Progenitor cell of endocrine pancreas (in vitro differentiated cells): Measurements from ENCODE around the gene SLC2A3. TPM values are rescaled to one million over a fixed set of nuclear protein-coding genes. Genes with fewer than 3 reads are reported as not detected.
"Not testable (repeated sequence)": the region's sequence is repeated elsewhere in the genome, so short reads cannot be mapped to it uniquely, and the experiment has no call there.

ENCODE experiments used
- DNase-seq: peaks from one replicate; pipeline ENCODE4 v3.0.0; 2021; ENCODE audit warnings: low spot score; ENCODE audit not compliant: unreplicated experiment
- H3K27ac Mint-ChIP-seq: 2 replicates; pipeline ENCODE4 v1.8.0; 2021; ENCODE audit warnings: mild to moderate bottlenecking, moderate library complexity, mixed read lengths
- H3K27me3 Mint-ChIP-seq: 2 replicates; pipeline ENCODE4 v1.8.0; 2021; ENCODE audit warnings: mixed read lengths
- H3K36me3 Mint-ChIP-seq: 2 replicates; pipeline ENCODE4 v1.8.0; 2022; ENCODE audit warnings: mixed read lengths; ENCODE audit not compliant: insufficient read depth
- H3K4me1 Mint-ChIP-seq: 2 replicates; pipeline ENCODE4 v1.8.0; 2021; ENCODE audit warnings: low read depth, mixed read lengths
- H3K4me3 Mint-ChIP-seq: 2 replicates; pipeline ENCODE4 v1.8.0; 2021; ENCODE audit warnings: low read depth, mild to moderate bottlenecking, moderate library complexity, mixed read lengths
- H3K9me3 Mint-ChIP-seq: 2 replicates; pipeline ENCODE4 v1.8.0; 2021; ENCODE audit warnings: low read depth, mixed read lengths
- CTCF ChIP-seq: fragments of 200-600 bp; sonication (generic); IDR thresholded peaks from one replicate; pipeline ENCODE4 v1.5.0; 2021; ENCODE audit warnings: antibody characterized with exemption, mild to moderate bottlenecking; ENCODE audit not compliant: unreplicated experiment
- long read RNA-seq: library from polyadenylated mRNA; unstranded; transcript quantifications from one replicate; pipeline ENCODE4 v2.0.0, GENCODE V29; 2020
- total RNA-seq: library from RNA; stranded (reverse); gene quantifications from 2 replicates; pipeline ENCODE4 v1.2.1, GENCODE V29; 2021

The SLC2A3 gene
- 21.7 and 34.8 TPM in 2 replicates for total RNA-seq
- long read RNA-seq, full-length matches to known transcripts = 31 of 38 reads
- long read RNA-seq, partial matches to known transcripts = 6 of 38 reads
- long read RNA-seq, other reads (novel, unspliced or antisense) = 1 of 38 reads

- DNase-seq = no peak
- H3K27me3 Mint-ChIP-seq = no peaks in the 10 kb centered on the region
- no peak within 1 kb of the TSS for H3K4me3 Mint-ChIP-seq
- TF ChIP-seq CTCF = no peak
- H3K4me1 Mint-ChIP-seq = peaks cover 6% of the 10 kb centered on the region
- no peaks in the 10 kb centered on the region for H3K9me3 Mint-ChIP-seq
- no peaks in the 10 kb centered on the region for H3K36me3 Mint-ChIP-seq
- H3K27ac Mint-ChIP-seq = no peak within 1 kb of the TSS
Observed at GRCh38 chr12:7935590-7936581, at the start of gene SLC2A3. Gene SLC2A3 (minus strand): TSS chr12:7936187. CDS start chr12:7936034, 153 bp downstream.

GRCh38 chr12:7984900-7985299 lies 48.9 kb upstream of the SLC2A3 start:
- H3K4me3 Mint-ChIP-seq = no peak overlapping the region
- H3K4me1 Mint-ChIP-seq = peaks cover 8% of the 10 kb centered on the region
- no peaks in the 10 kb centered on the region for H3K27me3 Mint-ChIP-seq
- H3K9me3 Mint-ChIP-seq = no peaks in the 10 kb centered on the region
- no peak overlapping the region for H3K27ac Mint-ChIP-seq
- H3K36me3 Mint-ChIP-seq = no peaks in the 10 kb centered on the region
- DNase-seq = no peak
- TF ChIP-seq CTCF = no peak

GRCh38 chr12:7983460-7983859 lies 47.5 kb upstream of the SLC2A3 start:
- not testable (repeated sequence) for H3K27me3 Mint-ChIP-seq

GRCh38 chr12:7983019-7983418 lies 47.0 kb upstream of the SLC2A3 start:
- not testable (repeated sequence) for H3K27me3 Mint-ChIP-seq

More at GRCh38 chr12:7983460-7983859, 47.5 kb upstream of the SLC2A3 start:
- H3K36me3 Mint-ChIP-seq, H3K4me3 Mint-ChIP-seq, DNase-seq, H3K27ac Mint-ChIP-seq, H3K9me3 Mint-ChIP-seq, H3K4me1 Mint-ChIP-seq: not testable (repeated sequence)

GRCh38 chr12:7982332-7982735 lies 46.3 kb upstream of the SLC2A3 start:
- H3K27ac Mint-ChIP-seq, H3K36me3 Mint-ChIP-seq, DNase-seq, H3K4me3 Mint-ChIP-seq, H3K4me1 Mint-ChIP-seq, H3K9me3 Mint-ChIP-seq, H3K27me3 Mint-ChIP-seq: not testable (repeated sequence)

More at GRCh38 chr12:7983019-7983418, 47.0 kb upstream of the SLC2A3 start:
- H3K4me1 Mint-ChIP-seq, H3K9me3 Mint-ChIP-seq, H3K4me3 Mint-ChIP-seq, DNase-seq, H3K36me3 Mint-ChIP-seq, H3K27ac Mint-ChIP-seq: not testable (repeated sequence)

- Mint-ChIP-seq H3K9me3 (no peaks in the 10 kb centered on the region), H3K27ac (no peak overlapping the region), H3K4me1 (peaks cover 5% of the 10 kb centered on the region), H3K4me3 (no peak overlapping the region), H3K27me3 (peaks cover 3% of the 10 kb centered on the region), H3K36me3 (no peaks in the 10 kb centered on the region)
- no peak for DNase-seq
- no peak for TF ChIP-seq CTCF
Observed at GRCh38 chr12:7981446-7981845, 45.5 kb upstream of the SLC2A3 start.

GRCh38 chr12:7977351-7978124 lies 41.6 kb upstream of the SLC2A3 start:
- not testable (repeated sequence) for H3K36me3 Mint-ChIP-seq, H3K27ac Mint-ChIP-seq, H3K4me3 Mint-ChIP-seq, H3K27me3 Mint-ChIP-seq, DNase-seq, H3K9me3 Mint-ChIP-seq, H3K4me1 Mint-ChIP-seq
